Measurements from ENCODE around the gene EXOC4.

The EXOC4 gene

GRCh38 chr7:133301444-133301843 is 48.6 kb downstream of the EXOC4 start:
- POLR2A ChIA-PET: no interaction called here
- TF ChIP-seq CTCF (IDR thresholded peaks at IDR 0.05; ENCODE audit: control extremely low read depth, extremely low read depth, low read depth, missing control alignments): no peak
- CTCF ChIA-PET: interaction anchor here (1.0 kb wide), 1 partner anchor 10 kb away, joined by 3 read pairs; no protein-coding TSS in a partner anchor
- no peak for DNase-seq (ENCODE audit: extremely low spot score)

GRCh38 chr7:133303372-133303771 is 50.5 kb downstream of the EXOC4 start:
- TF ChIP-seq CTCF (IDR thresholded peaks at IDR 0.05; ENCODE audit: control extremely low read depth, extremely low read depth, low read depth, missing control alignments): no peak
- POLR2A ChIA-PET: no interaction called here
- CTCF ChIA-PET: no interaction called here
- no peak for DNase-seq (ENCODE audit: extremely low spot score)

GRCh38 chr7:133303931-133304330 is 51.1 kb downstream of the EXOC4 start:
- no peak for TF ChIP-seq CTCF (IDR thresholded peaks at IDR 0.05; ENCODE audit: control extremely low read depth, extremely low read depth, low read depth, missing control alignments)
- ChIA-PET CTCF (interaction anchor here (1.4 kb wide), 1 partner anchor 8 kb away, joined by 3 read pairs; no protein-coding TSS in a partner anchor), POLR2A (no interaction called here)
- no peak for DNase-seq (ENCODE audit: extremely low spot score)

- ChIA-PET POLR2A (no interaction called here), CTCF (interaction anchor here (1.3 kb wide), 1 partner anchor 35 kb away, joined by 3 read pairs; no protein-coding TSS in a partner anchor)
- no peak for DNase-seq (ENCODE audit: extremely low spot score)
- no peak for TF ChIP-seq CTCF (IDR thresholded peaks at IDR 0.05; ENCODE audit: control extremely low read depth, extremely low read depth, low read depth, missing control alignments)
Observed at GRCh38 chr7:133309333-133309732, 56.5 kb downstream of the EXOC4 start.

GRCh38 chr7:133310232-133310862 is 57.5 kb downstream of the EXOC4 start:
- no peak for DNase-seq (ENCODE audit: extremely low spot score)
- TF ChIP-seq CTCF (IDR thresholded peaks at IDR 0.05; ENCODE audit: control extremely low read depth, extremely low read depth, low read depth, missing control alignments): no peak
- ChIA-PET CTCF (interaction anchor here (1.3 to 1.5 kb wide), 2 partner anchors 11 to 34 kb away, joined by 3 read pairs; no protein-coding TSS in a partner anchor), POLR2A (no interaction called here)

GRCh38 chr7:133313575-133313974 is 60.7 kb downstream of the EXOC4 start:
- CTCF ChIA-PET: interaction anchor here (1.6 to 1.7 kb wide), 2 partner anchors 15 to 18 kb away, joined by 5 to 8 read pairs; no protein-coding TSS in a partner anchor
- TF ChIP-seq CTCF (IDR thresholded peaks at IDR 0.05; ENCODE audit: control extremely low read depth, extremely low read depth, low read depth, missing control alignments): no peak
- POLR2A ChIA-PET: no interaction called here
- no peak for DNase-seq (ENCODE audit: extremely low spot score)

All from GM10248 (cell line).